Hematopoietic multipotent progenitor cell treated with erythropoietin and hydrocortisone succinate and interleukin-3 and kit ligand, for 8 days (in vitro differentiated cells): ENCODE results near the gene SPATA2L.
A peak's percentile ranks its signal among the peaks of the same experiment; 100 is the strongest.
"Not testable (repeated sequence)": the region's sequence is repeated elsewhere in the genome, so short reads cannot be mapped to it uniquely, and the experiment has no call there.

Experiments used
- DNase-seq: peaks from one replicate; pipeline ENCODE4 v3.0.0-alpha.2; 2015

The SPATA2L gene

GRCh38 chr16:89706518-89707260, 5.2 kb upstream of the SPATA2L start:
- no peak for DNase-seq

- no peak for DNase-seq
Measured at GRCh38 chr16:89705006-89705405, 3.5 kb upstream of the SPATA2L start.

- no peak for DNase-seq
Measured at GRCh38 chr16:89704281-89704680, 2.8 kb upstream of the SPATA2L start.

- DNase-seq = peak; percentile 51
Measured at GRCh38 chr16:89700649-89701424, 668 bp downstream of the SPATA2L start.

- peak; percentile 97 for DNase-seq
Measured at GRCh38 chr16:89700100-89700648, 1.3 kb downstream of the SPATA2L start.

GRCh38 chr16:89699629-89700099, 1.8 kb downstream of the SPATA2L start:
- DNase-seq = not testable (repeated sequence)

GRCh38 chr16:89698717-89699116, 2.8 kb downstream of the SPATA2L start:
- DNase-seq = not testable (repeated sequence)

GRCh38 chr16:89697616-89698331, 3.7 kb downstream of the SPATA2L start:
- no peak for DNase-seq

- no peak for DNase-seq
Measured at GRCh38 chr16:89697161-89697615, 4.3 kb downstream of the SPATA2L start.

- DNase-seq = no peak
Measured at GRCh38 chr16:89696670-89697128, 4.8 kb downstream of the SPATA2L start.

GRCh38 chr16:89695875-89696669, 5.4 kb downstream of the SPATA2L start:
- DNase-seq = no peak

GRCh38 chr16:89695086-89695874, 6.2 kb downstream of the SPATA2L start:
- no peak for DNase-seq

- DNase-seq = not testable (repeated sequence)
Measured at GRCh38 chr16:89694784-89695085, 6.8 kb downstream of the SPATA2L start.

- DNase-seq = peak; percentile 64
Measured at GRCh38 chr16:89693931-89694783, 7.3 kb downstream of the SPATA2L start.

- DNase-seq = no peak
Measured at GRCh38 chr16:89693289-89693731, 8.2 kb downstream of the SPATA2L start.

GRCh38 chr16:89691986-89692569, 9.4 kb downstream of the SPATA2L start:
- no peak for DNase-seq

- DNase-seq = no peak
Measured at GRCh38 chr16:89691231-89691985, 10.1 kb downstream of the SPATA2L start.

GRCh38 chr16:89690392-89690901, 11.1 kb downstream of the SPATA2L start:
- DNase-seq = no peak

GRCh38 chr16:89689621-89690020, 11.9 kb downstream of the SPATA2L start:
- not testable (repeated sequence) for DNase-seq
